Esophagus squamous epithelium (tissue), 4 donors: Measurements from ENCODE around the gene ZDHHC7.

Experiments used
- POLR2A ChIP-seq, 4 donors: fragments of 450-650 bp; IDR thresholded peaks; one replicate each; pipeline ENCODE4 v1.6.1; 2017; ENCODE audit warnings: antibody characterized with exemption in 4 of 4, mild to moderate bottlenecking in 4 of 4, moderate library complexity in 3 of 4
- TF ChIP-seq, protein P1 (sequence below), 6 experiments: fragments of 450-650 bp in 4 of 6; fragments of 200-600 bp in 2 of 6; sonication (generic) in 2 of 6; IDR thresholded peaks; one replicate each; pipeline ENCODE4 v1.5.1; 2016 to 2019; ENCODE audit warnings: antibody characterized with exemption in 6 of 6, mild to moderate bottlenecking in 4 of 6, moderate library complexity in 4 of 6

DNA sequence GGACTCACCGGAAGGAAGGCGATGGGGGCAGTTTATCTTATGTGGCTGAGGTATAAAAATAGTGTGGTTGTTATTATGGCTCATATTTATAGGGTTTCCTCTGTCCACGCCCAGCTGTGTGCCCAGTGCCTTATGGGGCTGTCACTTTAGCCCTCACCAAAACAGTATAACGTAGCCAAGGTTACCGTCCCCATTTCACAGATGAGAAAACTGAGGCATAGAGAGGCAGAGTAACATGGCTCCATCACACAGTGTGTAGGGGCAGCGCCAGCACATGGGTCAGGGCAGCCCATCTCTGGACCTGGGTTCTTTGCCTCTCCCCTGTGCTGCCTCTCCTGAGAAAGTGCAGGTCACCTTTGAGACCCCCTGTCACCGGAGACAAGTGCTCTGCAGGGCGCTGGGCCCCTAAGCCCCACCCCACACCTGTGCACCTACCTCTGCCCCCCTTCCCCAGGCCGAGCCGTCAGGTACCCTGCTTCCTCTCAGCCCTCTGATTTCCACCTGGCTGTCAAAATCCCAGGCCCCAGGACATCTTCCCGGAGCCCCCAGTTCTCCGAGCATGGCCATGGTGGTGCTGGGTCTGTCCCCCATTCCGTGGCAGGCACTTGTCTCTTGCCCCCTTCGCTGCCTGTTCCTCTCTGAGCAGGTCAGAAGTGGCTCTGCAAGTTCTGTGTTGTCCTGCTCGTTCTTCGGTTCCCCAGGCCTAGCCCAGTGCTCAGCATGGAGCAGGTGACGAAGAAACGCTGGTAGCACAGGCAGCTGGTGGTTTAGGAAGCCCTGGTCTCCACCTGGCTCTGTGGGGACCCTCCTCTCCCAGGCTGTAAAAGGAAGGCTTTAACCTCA lies 23.5 kb upstream of the ZDHHC7 start:
- TF ChIP-seq, protein P1, sequence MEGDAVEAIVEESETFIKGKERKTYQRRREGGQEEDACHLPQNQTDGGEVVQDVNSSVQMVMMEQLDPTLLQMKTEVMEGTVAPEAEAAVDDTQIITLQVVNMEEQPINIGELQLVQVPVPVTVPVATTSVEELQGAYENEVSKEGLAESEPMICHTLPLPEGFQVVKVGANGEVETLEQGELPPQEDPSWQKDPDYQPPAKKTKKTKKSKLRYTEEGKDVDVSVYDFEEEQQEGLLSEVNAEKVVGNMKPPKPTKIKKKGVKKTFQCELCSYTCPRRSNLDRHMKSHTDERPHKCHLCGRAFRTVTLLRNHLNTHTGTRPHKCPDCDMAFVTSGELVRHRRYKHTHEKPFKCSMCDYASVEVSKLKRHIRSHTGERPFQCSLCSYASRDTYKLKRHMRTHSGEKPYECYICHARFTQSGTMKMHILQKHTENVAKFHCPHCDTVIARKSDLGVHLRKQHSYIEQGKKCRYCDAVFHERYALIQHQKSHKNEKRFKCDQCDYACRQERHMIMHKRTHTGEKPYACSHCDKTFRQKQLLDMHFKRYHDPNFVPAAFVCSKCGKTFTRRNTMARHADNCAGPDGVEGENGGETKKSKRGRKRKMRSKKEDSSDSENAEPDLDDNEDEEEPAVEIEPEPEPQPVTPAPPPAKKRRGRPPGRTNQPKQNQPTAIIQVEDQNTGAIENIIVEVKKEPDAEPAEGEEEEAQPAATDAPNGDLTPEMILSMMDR (IDR thresholded peaks at IDR 0.05): no peak
- TF ChIP-seq POLR2A (IDR thresholded peaks at IDR 0.05): no peak
